ENCODE data around the gene GIPC3.
"Not testable (repeated sequence)": the region's sequence is repeated elsewhere in the genome, so short reads cannot be mapped to it uniquely, and the experiment has no call there.

Gene GIPC3

GRCh38 chr19:3576696-3577443, 8.4 kb upstream of the GIPC3 start:
- DNase-seq, result no peak

- DNase-seq, result no peak
Observed at GRCh38 chr19:3577723-3578344, 7.4 kb upstream of the GIPC3 start.

- no peak for DNase-seq
Observed at GRCh38 chr19:3578390-3578789, 6.9 kb upstream of the GIPC3 start.

GRCh38 chr19:3580156-3580934, 4.9 kb upstream of the GIPC3 start:
- no peak for DNase-seq

GRCh38 chr19:3581792-3582191, 3.5 kb upstream of the GIPC3 start:
- not testable (repeated sequence) for DNase-seq

- not testable (repeated sequence) for DNase-seq
Observed at GRCh38 chr19:3584036-3584802, 1.1 kb upstream of the GIPC3 start.

GRCh38 chr19:3586127-3586626, 899 bp downstream of the GIPC3 start:
- DNase-seq, result peak; percentile 63

- no peak for DNase-seq
Observed at GRCh38 chr19:3586707-3587346, 1.5 kb downstream of the GIPC3 start.

- DNase-seq, result no peak
Observed at GRCh38 chr19:3589439-3589838, 4.2 kb downstream of the GIPC3 start.

- no peak for DNase-seq
Observed at GRCh38 chr19:3589949-3590348, 4.7 kb downstream of the GIPC3 start.

- DNase-seq, result no peak
Observed at GRCh38 chr19:3590991-3591659, 5.8 kb downstream of the GIPC3 start.

- no peak for DNase-seq
Observed at GRCh38 chr19:3591876-3592613, 6.8 kb downstream of the GIPC3 start.

GRCh38 chr19:3593156-3593555, 7.9 kb downstream of the GIPC3 start:
- no peak for DNase-seq

- no peak for DNase-seq
Observed at GRCh38 chr19:3595521-3596061, 10.3 kb downstream of the GIPC3 start.

GRCh38 chr19:3599776-3600187, 14.5 kb downstream of the GIPC3 start:
- no peak for DNase-seq

GRCh38 chr19:3601021-3601420, 15.7 kb downstream of the GIPC3 start:
- no peak for DNase-seq

- no peak for DNase-seq
Observed at GRCh38 chr19:3603121-3603811, 18.0 kb downstream of the GIPC3 start.

- no peak for DNase-seq
Observed at GRCh38 chr19:3604227-3604986, 19.1 kb downstream of the GIPC3 start.

GRCh38 chr19:3604987-3605343, 19.7 kb downstream of the GIPC3 start:
- DNase-seq, result peak; percentile 38
